ENCODE results near the gene HEPHL1.
"Not testable (repeated sequence)": the region's sequence is repeated elsewhere in the genome, so short reads cannot be mapped to it uniquely, and the experiment has no call there.

HEPHL1 gene

GRCh38 chr11:94154095-94154856 lies 133.1 kb downstream of the HEPHL1 start:
- no peak for DNase-seq

GRCh38 chr11:94157339-94157738 lies 136.2 kb downstream of the HEPHL1 start:
- not testable (repeated sequence) for DNase-seq
